NCI-H2196 (cell line): ENCODE results near the gene TBC1D2.
"Not testable (repeated sequence)": the region's sequence is repeated elsewhere in the genome, so short reads cannot be mapped to it uniquely, and the experiment has no call there.

ENCODE experiments used
- DNase-seq: peaks from one replicate; lab custom pipeline; 2025; ENCODE audit not compliant: unreplicated experiment; lab: John Stamatoyannopoulos, UW

Gene TBC1D2

DNA sequence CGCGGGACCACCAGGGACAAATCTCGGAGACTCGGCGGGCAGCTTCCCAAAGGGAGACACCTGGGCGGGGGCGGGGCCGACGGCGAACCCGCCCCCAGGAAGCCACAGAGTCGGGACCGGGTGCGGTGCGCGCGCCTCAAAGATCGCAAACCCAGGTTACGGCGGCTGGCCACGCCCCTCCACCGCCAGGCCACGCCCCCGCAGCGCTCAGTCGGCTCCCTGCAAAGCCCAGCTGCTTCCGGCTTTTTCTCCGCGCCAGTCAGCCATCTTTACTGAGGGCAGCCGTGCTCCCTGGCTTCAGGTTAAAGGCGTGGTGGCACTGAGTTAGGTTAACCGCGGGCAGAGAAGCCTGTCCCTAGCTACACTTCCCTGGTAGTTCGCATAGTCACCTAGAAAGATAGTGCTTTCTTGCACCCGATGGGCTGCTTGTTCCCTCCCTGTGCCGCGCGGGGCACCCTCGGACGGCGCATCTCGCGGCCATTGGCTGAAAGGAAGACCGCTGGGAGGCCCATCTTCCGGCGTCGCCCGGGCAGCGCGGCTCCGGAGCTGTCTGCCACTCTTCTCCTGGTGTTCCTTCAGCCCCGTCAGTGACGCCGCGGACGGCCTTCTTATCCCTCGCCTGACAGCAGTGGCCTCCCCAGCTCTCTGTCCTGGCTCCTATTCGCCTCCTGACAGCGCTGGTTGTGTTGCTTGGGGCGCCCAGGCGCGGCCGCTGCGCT is at the start of gene TBC1D2:
Gene TBC1D2 (minus strand): TSS at position 72 of the 719 bp plus-strand sequence. CDS start 108 bp downstream, outside the sequence.
- DNase-seq = peak; percentile 95

- DNase-seq = no peak
Observed at GRCh38 chr9:98304381-98304780, 48.9 kb upstream of the TBC1D2 start.

GRCh38 chr9:98303633-98304125 is 48.2 kb upstream of the TBC1D2 start:
- no peak for DNase-seq

DNA sequence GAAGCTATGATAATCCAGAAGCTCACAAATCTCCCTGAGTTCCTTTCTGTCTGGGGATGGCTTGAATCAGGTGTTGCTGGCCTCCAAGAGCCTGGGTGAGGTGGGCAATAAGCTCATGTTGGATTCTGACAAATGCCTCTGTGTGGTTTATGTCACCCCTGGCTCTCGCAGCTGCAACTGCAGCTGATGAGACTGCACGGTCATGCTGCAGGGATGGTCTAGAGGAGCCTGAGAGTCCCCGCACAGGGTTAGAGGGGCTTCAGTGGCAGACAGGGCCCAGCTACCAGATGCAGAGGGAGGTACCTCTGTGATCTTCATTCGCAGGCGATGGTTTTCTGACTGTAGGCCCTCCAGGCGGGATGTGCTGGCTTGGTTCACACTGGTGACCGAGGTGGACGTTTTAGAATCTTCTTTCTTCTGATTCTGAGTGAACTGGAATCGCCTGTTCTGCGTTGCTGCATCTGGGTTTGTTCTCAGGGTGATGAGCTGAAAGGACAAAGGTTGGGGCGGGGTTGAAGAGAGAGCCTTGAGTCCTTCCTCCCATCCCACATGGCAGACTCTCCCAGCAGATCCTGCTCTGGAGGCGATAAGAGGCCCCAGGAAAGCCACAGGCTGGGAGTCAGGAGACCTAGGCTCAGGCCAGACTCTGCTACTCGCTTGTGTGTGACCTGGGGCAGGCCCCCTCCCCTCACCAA is 47.6 kb upstream of the TBC1D2 start:
- no peak for DNase-seq

GRCh38 chr9:98302150-98302549 is 46.7 kb upstream of the TBC1D2 start:
- no peak for DNase-seq

- no peak for DNase-seq
Observed at GRCh38 chr9:98300611-98301010, 45.2 kb upstream of the TBC1D2 start.

GRCh38 chr9:98298476-98298875 is 43.0 kb upstream of the TBC1D2 start:
- no peak for DNase-seq

DNA sequence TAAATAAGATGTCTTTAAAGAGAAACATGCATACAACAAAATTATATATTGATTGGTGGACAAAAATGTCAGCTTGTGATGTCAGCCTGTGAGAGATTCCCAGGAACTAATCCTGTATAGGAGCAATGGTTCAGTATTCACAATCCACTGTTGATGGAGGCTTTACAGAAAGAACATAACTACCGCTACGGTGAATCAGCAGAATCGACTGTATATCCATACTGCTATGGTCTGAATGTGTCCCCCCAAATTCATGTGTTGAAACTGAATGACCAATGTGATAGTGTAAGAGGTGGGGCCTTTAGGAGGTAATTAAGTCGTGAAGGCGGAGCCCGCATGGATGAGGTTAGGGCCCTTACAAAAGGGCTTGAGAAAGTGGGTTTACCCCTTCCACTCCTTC is 40.4 kb upstream of the TBC1D2 start:
- DNase-seq = no peak

DNA sequence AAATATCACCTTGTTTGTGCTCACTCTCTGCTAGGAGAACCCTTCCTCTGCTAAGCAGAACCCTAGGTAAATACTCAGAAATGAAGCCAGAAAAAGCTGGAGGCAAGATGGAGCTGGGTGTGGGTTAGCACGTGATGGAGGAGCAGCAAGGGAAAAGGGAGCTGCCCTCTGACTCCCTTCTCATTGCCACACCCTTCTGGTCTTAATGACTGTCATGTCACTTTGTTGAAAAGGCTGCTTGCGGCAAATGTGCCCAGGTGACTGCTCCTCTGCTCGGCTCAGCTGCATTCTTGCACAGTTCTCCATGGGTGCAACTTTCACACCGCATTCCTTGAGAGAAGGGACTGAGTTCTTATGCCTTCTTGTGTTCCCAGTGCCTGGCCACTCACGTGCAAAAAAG is 36.4 kb upstream of the TBC1D2 start:
- no peak for DNase-seq

- no peak for DNase-seq
Observed at GRCh38 chr9:98290411-98290810, 35.0 kb upstream of the TBC1D2 start.

GRCh38 chr9:98289614-98290201 is 34.3 kb upstream of the TBC1D2 start:
- DNase-seq = no peak

DNA sequence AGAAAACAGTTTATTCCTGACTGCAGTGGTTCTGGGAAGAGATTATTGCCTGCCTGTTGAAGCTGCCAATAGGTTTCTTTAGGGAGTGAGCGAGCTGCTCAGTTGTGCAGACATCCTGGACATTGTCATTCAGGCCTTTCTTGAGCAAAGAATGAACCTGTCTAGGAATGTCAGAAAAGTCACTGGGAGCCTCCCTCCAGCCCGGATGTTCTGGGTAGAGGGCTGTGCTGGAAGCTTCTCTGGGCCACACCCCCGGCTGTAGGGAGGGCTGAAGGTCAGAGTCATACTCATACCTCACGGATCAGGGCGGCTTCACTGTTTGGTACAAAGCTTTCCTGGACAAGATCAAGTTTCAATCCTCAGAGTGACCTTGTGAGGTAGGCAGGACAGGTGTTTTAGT is 33.4 kb upstream of the TBC1D2 start:
- no peak for DNase-seq

GRCh38 chr9:98287384-98287783 is 31.9 kb upstream of the TBC1D2 start:
- no peak for DNase-seq

- no peak for DNase-seq
Observed at GRCh38 chr9:98285446-98285845, 30.0 kb upstream of the TBC1D2 start.

GRCh38 chr9:98284754-98285153 is 29.3 kb upstream of the TBC1D2 start:
- DNase-seq = no peak

GRCh38 chr9:98283143-98283542 is 27.7 kb upstream of the TBC1D2 start:
- DNase-seq = not testable (repeated sequence)

DNA sequence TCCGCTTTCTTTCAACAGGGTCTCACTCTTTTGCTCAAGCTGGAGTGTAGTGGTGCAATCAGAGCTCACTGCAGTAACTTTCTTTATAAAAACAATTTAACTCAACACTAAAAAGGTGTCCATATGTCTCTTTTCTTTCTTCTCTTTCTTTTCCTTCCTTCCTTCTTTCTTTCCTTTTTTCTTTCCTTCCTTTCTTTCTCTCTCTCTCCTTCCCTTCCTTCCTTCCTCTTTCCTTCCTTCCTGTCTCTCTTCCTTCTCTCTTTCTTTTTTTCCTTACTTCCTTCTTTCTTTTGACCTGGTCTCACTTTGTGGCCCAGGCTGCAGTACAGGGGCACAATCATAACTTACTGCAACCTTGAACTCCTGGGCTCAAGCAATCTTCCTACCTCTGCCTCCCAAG is 25.8 kb upstream of the TBC1D2 start:
- no peak for DNase-seq

GRCh38 chr9:98280574-98280973 is 25.1 kb upstream of the TBC1D2 start:
- DNase-seq = no peak

DNA sequence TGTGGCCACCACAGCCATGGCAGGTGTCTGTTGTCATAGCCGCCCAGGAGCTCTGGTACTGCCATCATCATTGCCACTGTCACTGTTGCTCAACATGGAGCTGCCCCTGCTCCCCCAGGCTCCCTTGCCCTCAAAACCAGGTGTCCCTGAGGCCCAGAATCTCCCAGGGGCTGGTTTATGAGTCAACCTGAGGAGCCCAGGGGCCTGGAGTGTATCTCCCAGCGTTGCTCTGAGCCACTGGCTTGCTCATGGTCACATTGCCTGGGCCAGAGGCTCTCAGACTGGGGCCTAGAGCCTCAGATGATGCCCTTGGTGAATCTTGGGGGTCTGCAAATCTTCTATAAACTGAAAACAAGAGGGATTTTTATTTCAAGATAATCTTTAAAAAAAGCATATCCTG is 24.7 kb upstream of the TBC1D2 start:
- no peak for DNase-seq

GRCh38 chr9:98276907-98277469 is 21.5 kb upstream of the TBC1D2 start:
- no peak for DNase-seq

GRCh38 chr9:98275159-98275558 is 19.7 kb upstream of the TBC1D2 start:
- no peak for DNase-seq

- DNase-seq = no peak
Observed at GRCh38 chr9:98272083-98272482, 16.6 kb upstream of the TBC1D2 start.
